Ishikawa (cell line): ENCODE data around the gene ANKRD40.

Experiments
- CEBPB ChIP-seq: IDR thresholded peaks from 2 replicates; pipeline ENCODE4 v1.6.1; 2012
- EGR1 ChIP-seq: IDR thresholded peaks from 2 replicates; pipeline ENCODE4 v1.6.1; 2012
- EP300 ChIP-seq: IDR thresholded peaks from 2 replicates; pipeline ENCODE4 v1.6.1; 2012; ENCODE audit warnings: borderline replicate concordance
- MAX ChIP-seq: IDR thresholded peaks from 2 replicates; pipeline ENCODE4 v1.6.1; 2012
- RAD21 ChIP-seq: IDR thresholded peaks from 2 replicates; pipeline ENCODE4 v1.6.1; 2012; ENCODE audit warnings: low read depth
- TAF1 ChIP-seq: IDR thresholded peaks from 2 replicates; pipeline ENCODE4 v1.6.1; 2012; ENCODE audit warnings: low read depth, mild to moderate bottlenecking
- YY1 ChIP-seq: IDR thresholded peaks from 2 replicates; pipeline ENCODE4 v1.6.1; 2012; ENCODE audit warnings: low read depth
- TF ChIP-seq, protein P1 (sequence below): IDR thresholded peaks from 2 replicates; pipeline ENCODE4 v1.6.1; 2012

GRCh38 chr17:50686494-50687199, 21.1 kb downstream of the ANKRD40 start:
- TF ChIP-seq TAF1: no peak
- TF ChIP-seq YY1: no peak
- peak; percentile 54; the same call in 1 of the 2 replicates for TF ChIP-seq MAX
- no peak; the same call in 1 of the 2 replicates for TF ChIP-seq CEBPB
- TF ChIP-seq, protein P1, sequence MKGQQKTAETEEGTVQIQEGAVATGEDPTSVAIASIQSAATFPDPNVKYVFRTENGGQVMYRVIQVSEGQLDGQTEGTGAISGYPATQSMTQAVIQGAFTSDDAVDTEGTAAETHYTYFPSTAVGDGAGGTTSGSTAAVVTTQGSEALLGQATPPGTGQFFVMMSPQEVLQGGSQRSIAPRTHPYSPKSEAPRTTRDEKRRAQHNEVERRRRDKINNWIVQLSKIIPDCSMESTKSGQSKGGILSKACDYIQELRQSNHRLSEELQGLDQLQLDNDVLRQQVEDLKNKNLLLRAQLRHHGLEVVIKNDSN: 0 out of 2 replicates have a peak, but pooled peaks have one; percentile 15
- TF ChIP-seq RAD21: 0 out of 2 replicates have a peak, but pooled peaks have one; percentile 4
- TF ChIP-seq EP300: peak; percentile 86
- TF ChIP-seq EGR1: no peak
